Measurements from ENCODE around the gene AGAP1. TPM values are rescaled to one million over a fixed set of nuclear protein-coding genes. Genes with fewer than 3 reads are reported as not detected.
A peak's percentile ranks its signal among the peaks of the same experiment; 100 is the strongest.

Gene AGAP1
- polyA plus RNA-seq (ENCODE audit: insufficient read depth in 1 of 5, insufficient read length in 5 of 5, low replicate concordance in 1 of 5) = 10 to 100 TPM; 14.7 to 19.2 (median 18.4) TPM
- long read RNA-seq, donor 1 = 0 reads
- long read RNA-seq, donor 2, full-length matches to known transcripts = 2 of 2 reads
- long read RNA-seq, donor 2, partial matches to known transcripts = 0 of 2 reads
- long read RNA-seq, donor 2, other reads (novel, unspliced or antisense) = 0 of 2 reads
- long read RNA-seq, donor 3, full-length matches to known transcripts = 1 of 1 reads
- long read RNA-seq, donor 3, partial matches to known transcripts = 0 of 1 reads
- long read RNA-seq, donor 3, other reads (novel, unspliced or antisense) = 0 of 1 reads
- long read RNA-seq, donor 4 = 0 reads
- long read RNA-seq, donor 5, partial matches to known transcripts = 6 of 6 reads
- long read RNA-seq, donor 5, other reads (novel, unspliced or antisense) = 0 of 6 reads
- long read RNA-seq, donor 6 = 0 reads
- long read RNA-seq, donor 7 = 0 reads
- long read RNA-seq, donor 8 = 0 reads

DNA sequence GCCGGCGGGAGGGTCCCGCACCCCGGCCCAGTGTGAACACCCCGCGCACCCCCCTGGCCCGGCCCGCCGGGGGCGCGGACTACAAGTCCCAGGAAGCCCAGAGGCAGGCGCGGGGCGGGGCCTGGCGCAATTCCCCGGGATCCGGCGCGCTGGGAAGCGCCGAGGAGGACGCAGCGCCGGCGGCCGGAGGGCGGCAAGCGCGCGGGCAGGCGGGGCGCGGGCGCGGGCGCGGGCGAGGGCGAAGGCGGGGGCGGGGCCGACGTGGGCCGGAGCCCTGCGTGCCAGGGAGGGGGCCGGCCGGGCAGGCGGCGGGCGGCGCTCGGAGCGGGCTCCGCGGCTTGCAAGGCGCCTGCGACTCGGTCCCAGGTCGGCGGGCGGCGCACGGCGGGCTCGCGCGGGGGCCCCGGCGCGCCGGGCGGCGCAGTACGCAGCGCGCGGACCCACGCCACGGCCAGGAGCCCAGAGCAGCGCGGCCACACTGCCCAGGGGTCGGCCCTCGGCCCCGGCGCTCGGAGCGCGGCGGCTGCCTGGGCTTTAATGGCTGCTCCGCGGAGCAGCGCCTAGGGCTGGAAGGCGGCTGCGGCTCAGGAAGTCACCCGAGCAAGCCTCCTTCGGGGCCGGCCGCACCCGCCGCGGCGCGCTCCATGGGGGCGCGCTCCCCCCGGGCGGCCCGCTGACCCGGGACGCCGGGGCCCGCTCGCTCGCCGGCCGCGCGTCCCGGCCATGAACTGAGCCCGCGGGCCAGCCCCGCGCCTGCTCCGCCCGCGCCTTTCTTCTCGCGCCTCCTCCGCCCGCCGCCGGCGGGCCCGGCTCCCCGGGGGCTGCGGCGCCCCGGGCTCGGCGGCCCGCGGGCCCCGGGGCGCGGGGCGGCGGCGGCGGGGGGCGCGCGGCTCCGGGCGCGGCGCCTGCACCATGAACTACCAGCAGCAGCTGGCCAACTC lies at the start of gene AGAP1:
Gene AGAP1 (plus strand): TSS at position 269 of the 941 bp plus-strand sequence.
- DNase-seq = peak; percentile 87 to 89

DNA sequence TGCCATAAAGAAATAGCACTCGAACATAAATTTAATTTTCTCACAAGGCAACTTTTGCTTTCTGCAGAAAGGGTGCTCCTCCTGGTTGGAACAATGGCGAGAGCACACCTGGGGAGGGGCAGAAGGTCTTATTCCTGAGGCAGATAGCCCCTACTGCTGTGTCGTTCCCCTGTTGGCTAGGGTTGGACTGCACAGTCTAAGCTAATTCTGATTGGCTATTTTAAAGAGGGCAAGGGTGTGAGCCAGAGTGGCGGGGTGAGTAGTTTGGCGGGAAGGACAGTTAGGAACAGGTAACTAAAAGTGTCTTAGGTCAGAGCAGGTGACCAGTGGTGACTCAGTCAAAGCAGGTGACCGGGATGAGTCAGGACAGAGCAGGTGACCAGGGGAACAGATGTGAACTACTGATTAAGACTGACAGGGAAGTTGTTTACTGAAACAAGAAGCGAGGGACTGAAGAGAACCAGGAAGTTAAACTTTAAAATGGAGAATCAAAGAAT lies 49.7 kb upstream of the AGAP1 start:
- DNase-seq = no peak

DNA sequence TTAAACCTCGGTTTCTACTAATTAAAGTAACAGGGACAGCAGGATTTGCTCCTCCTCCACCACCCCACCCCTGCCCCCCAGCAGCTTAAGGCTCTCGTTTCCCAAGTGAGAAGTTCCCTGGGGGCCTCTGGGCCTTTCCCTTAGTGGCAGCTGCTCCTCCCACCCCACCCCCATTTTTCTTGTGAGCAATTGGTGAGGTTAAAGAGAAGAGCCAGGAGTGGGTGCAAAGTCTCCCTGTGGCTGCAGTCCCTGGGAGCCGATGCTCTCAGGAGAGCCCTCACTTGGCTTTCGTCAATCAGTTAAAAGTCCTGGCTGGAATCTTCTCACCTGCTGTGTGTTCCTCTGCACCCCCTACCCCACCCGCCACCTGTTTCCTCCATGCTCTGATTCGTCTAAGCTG lies 48.7 kb upstream of the AGAP1 start:
- DNase-seq = no peak

DNA sequence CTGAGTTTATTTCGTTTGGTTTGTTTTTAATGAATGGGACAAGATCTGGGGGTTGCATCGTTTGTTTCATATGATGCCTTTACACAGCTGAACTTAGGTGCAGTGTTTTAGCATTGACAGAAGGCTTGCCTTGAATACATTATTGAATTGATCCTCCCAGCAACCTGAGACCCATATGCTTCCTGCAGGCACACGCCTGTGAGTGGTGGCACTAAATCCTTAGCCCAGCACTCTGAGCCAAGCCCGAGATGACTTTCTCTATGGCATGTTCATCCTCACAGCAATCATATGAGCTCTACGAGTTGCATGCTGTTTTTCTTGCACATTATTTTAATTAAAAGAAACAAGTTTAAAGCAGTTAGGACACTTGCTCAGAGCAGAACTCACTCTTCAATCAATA lies 47.8 kb upstream of the AGAP1 start:
- DNase-seq = no peak

DNA sequence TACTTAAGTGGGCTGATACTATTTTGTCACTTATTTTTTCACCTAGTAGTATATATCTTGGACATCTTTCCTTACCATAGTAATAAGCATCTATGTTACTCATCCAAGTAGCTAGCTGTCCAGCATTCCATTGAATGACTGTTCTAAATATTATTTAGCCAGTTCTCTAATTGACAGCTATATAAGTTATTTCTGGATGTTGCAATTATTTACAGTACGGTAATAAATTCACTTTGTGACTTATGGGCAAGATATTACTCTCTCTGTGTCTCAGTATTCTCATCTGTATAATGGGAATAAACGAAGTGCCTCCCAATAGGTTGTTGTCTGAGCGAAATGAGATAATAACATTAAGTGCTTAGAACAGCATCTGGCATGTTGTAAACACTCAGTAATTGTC lies 46.6 kb upstream of the AGAP1 start:
- no peak for DNase-seq

DNA sequence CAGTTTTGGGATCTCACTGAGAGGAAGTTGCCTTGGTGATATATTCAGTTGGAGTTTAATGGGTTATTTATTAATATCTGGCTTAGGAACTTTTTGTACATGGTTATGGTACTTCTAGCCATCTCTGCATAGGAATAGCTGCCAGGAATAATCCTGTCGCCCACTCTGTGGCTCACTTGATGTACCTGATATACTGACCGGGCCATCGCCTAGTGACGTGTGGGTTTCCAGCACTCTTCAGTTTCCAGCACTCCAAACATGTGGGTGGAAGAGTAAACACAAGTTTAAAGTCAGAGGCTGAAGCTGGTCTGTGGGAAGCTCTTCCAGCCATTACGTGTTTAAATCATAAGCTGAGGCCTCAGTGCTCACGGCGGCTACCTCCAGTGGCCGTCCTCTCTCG lies 44.3 kb upstream of the AGAP1 start:
- no peak for DNase-seq

DNA sequence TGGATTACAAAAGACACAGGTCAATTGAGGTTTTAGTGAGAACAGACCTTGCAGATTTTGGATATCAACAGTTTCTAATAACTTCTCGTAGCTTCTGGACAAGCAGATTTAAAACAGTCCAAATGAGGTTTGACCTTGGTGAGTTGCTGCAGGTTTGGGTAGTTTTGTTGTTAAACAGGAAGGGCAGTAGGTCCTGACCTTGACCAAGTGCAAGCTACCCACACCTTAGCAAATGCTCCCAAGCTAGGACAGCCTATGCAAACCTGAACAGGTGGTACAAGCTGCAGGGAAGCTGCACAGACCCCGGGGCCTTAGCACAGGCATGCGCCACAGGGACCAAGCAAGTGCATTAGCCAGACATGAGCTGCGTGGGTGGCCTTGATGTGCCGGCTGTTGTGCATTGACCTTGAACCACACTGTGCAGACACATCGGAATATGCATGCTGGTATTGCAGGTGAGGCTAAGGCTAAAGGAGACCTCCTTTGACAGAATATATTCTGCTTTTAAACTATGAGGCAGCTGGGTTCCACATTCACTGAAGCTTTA lies 40.2 kb upstream of the AGAP1 start:
- DNase-seq = no peak

DNA sequence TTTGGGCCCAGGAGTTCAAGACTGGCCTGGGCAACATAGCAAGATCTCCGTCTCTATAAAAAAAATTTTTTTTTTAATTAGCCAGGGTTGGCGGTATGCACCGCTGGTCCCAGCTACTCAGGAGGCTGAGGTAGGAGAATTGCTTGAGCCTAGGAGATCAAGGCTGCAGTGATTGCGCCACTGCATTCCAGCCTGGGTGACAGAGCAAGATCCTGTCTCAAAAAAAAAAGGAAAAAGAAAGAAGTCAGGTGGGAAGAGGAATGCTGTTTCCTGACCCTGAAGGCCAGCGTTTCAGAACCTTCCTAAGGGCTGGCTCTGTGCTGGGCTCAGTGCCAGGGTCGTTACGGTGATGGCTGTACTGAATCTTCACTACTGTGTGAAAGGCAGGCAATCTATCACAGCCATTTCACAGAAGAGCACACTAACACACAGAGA lies 35.0 kb upstream of the AGAP1 start:
- DNase-seq = no peak

DNA sequence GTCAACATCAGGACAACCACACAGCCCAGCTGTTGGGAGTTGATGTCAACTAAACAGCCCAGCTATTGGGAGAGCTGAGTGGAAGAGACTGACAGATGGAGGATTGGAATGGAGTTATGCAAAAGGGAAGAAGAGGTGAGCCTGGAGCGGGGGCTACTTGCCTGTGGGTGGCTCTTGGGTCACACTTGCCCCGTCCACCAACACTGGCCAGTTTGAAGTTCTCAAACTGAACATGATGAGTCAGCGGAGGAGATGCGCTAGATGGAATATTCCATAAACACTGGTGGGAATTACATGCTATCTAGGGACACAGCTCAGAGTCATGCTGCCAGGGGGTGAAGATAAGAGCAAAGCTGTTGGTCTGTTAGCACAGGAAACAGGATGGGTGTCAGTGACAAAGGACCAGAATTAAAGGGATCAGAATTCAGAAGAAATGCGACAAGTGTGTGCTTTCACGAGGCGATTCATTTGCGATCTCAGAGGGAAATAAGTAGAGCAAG lies 33.2 kb upstream of the AGAP1 start:
- no peak for DNase-seq

DNA sequence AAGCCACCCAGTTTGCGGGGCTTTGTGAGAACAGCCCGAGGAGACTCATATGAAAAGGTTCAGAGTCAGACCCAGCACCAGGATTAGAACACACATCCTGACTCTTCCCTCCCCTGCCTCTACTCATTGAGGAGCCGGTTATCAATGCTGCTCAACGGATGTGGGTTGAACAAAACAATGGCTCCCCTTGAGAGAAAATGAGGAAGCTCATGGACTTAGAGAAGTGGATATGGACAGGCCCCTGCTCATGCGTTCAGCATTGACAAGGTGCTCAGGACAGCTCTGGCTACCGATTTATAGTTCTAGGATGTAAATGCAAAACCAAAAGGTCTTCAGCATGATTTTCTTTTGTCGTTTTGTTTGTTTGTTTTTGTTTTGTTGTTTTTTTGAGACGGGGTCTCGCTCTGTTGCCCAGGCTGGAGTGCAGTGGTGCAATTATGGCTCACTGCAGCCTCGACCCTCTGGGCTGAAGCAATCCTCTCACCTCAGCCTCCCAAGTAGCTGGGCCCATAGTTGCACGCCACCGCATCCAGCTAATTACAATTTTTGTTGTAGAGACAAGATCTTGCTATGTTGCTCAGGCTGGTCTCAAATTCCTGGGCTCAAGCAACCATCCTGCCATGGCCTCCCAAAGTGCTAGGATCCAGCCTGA lies 32.0 kb upstream of the AGAP1 start:
- DNase-seq = no peak

DNA sequence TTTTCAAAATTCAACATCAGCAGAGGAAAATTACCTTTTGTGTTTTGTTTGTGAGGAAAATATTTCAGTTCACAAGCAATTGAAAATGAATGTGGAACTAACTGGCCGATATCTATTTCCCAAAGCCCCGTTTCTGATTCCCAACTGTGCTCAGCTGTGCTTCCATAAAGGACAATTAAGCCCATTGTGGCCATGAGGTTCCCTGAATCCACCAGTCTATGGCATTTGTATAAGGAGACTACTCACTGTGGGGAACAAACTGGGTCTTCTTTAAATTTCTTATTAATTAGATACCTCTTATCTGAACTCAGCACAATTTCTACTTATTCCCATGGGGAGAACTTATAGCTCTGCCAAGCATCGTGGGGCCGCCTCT lies 31.4 kb upstream of the AGAP1 start:
- no peak for DNase-seq

DNA sequence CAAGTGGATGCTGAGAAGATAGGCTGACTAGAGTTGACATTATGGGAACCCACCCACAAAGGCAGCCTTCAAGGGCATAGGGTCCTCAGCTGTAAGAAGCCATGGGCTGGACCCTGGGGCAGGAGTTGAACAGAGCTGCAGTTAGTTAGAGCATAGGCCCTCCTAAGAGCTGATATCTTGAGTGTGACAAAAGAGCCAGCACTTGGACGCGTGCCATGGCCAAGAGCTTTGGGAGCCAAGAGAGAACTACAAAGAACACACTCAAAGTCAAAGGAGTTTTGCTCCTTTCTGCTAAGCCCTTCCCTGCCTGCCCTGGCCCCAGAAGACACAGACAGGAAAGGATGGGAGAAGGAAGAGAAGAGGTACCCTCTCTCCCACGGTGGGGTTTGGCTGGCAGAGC lies 29.9 kb upstream of the AGAP1 start:
- peak; percentile 68 to 71 for DNase-seq

DNA sequence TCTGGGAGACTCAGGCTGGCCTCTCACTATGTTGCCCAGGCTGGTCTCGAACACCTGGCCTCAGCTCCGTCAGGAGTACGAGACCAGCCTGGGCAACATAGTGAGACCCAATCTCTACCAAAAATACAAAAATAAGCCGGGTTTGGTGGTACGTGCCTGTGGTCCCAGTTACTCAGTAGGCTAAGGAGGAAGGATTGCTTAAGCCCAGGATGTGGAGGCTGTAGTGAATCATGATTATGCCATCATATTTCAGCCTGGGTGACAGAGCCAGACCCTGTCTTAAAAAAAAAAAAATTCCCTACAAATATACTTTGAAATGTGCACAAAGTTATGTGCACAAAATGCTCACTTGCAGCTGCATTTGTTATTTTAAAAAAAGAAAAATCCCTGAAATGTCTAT lies 26.3 kb upstream of the AGAP1 start:
- DNase-seq = no peak

DNA sequence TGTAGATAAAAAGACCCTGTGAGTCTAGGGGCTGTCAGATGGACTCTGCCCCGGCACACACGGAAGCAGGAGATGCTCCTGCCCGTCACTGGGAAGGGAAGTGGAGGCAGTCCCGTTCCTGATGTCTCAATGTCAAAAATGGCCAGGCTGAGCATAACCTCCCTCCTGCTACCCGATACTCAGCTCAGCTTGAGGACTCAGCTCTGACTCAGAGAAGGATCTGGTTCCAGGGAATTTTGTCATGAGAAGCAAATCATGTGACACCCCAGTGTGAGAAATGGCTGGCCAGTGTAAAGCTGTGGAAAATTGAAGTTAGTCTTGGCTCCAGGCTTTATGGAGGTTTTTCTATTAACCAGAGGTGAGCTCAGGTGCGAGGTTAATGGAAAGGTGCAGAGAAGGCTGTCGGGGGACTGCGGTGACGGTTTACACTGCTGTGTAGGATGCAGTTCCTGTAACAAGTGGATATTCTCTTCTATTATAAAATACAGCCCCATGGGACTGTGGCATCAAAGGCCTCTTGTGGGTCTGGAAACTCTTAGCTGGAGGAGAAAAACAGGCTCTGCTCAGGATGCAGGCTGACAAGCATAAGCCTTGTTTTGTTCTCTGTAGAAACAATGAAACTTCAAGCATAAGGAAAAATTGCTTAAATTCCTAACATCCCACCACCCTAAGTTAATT lies 24.7 kb upstream of the AGAP1 start:
- DNase-seq = no peak

DNA sequence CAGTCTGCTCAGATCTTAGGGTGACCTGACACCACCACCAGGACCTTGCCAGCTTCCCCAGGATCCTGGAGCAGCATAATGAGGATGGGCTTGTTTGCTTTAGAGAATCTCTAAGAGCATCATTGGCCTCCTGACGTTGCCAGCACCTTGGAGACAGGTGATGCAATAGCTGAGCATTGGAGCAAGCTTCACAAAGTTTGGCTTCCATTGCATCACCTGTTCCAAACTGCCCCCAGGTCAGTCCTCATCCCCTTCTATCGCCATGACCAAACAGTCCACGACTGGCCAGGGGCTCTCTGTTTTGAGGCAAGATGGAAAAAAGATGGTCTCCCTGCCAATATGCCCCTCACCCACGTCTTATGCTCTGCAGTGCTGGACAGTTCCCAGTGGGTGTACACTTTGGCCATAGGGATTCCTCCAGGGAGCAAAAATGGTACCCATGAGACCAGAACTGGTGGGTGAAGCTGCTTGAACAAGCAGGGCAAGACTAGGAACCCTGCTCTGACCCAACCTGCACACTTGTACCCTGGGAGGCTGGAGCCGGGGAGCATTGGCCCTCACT lies 22.6 kb upstream of the AGAP1 start:
- no peak for DNase-seq

DNA sequence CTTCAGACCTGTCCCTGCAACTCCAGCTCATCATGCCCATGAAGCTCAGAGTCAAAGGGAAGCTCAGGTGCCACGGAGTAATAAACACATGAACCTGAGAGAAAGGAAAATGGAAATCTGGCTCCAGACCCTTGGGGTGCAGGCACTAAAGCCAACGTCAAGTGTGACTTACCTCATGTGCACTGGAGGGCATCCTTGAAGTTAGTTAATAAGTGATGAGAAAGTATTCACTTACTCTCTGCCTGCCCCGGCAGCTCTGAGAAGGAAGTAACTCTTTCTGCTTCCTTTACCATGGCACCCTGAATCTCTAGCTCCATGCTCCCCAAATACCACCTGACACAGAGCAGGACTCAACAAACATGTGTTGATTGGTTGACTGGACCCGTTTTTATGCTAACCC lies 21.4 kb upstream of the AGAP1 start:
- no peak for DNase-seq

DNA sequence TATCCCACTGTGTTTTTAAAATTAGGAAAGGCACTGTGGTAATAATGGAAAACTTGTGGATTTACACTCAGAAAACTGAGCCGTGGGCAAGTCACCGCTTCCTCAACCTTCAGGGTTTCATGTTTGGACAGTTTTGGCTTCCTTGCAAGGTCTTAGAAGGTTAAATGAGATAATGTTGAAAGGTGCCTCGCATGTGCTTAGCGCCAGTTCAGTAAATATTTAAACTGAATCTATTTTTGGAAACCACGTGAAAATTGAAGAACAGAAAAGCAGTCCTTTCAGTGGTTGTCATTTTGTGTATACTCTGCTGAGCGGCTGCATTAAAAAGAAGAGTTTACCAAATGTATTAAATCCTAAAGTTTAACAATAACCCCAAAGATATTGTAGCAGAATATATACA lies 15.2 kb upstream of the AGAP1 start:
- no peak for DNase-seq

DNA sequence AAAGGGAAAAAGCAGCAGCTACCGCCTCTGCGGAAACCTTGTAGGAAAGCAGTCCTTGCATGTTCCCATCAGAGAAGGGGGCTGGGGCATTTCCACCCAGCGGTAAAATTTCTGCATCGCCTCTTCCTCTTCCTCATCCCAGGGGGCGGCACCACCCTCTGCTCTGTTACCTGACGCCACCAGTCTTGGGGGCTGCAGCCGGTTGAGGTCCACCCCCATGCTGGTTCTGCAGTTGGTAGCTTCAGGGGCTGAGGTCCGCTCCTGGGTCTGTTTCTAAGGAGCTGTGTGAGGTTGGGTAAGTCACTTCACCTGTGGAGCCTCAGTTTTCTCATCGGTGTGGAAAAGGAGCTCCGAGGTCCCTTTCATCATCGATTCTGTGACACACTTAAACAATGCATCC lies 14.2 kb upstream of the AGAP1 start:
- DNase-seq = no peak

DNA sequence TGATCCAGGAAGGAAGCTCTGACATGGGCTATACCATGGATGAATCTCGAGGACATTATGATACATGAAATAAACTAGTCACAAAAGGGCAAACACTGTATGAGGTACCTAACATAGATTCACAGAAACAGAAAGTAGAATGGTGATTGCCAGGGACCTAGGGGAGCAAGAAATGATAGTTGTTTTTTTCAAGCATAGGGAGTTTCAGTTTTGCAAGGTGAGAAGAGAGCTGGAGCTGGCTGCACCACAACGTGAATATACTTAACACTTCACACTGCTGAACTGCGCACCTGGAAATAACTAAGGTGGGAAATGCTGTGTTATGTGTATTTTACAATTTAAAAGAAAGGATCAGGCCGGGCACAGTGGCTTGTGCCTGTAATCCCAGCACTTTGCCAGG lies 13.2 kb upstream of the AGAP1 start:
- no peak for DNase-seq

DNA sequence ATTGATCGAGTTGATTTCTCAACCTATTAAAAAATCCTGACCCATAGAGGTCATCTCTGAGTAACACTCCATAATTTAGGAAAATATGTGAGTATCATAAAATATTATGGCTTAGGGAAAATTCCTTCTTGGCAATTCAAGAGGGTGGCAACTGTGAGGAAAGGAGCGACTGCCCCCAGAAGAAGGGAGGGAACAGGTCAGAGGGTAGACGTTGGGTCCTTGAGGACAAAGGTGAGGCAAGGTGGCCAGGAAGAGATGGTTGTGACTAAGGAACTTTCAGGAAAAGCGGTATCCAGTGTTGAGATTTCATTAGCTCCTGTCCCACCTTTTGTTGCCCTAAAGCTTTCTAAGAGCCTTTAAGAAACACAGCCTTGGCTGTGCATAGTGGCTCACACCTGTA lies 10.5 kb upstream of the AGAP1 start:
- no peak for DNase-seq

DNA sequence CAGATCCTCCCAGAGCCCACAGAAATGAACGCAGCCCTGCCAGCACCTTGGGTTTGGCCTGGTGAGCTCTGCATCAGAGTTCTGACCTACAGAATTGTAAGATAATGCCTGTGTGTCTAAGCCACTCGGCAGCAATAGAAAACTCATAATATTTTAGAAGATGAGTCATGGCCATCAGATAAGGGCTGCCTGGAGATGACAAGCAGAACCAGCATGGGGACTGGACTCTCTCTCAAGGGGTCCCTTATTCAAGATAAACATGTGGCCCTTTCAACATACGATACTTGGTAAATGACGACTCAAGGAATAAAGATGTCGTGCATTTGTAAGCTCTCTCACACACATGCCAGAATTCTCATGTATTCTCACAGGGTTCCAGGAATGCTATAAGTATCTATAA lies 8.5 kb upstream of the AGAP1 start:
- DNase-seq = no peak
